ENCODE measurements around the gene PAQR4. TPM values are rescaled to one million over a fixed set of nuclear protein-coding genes. Genes with fewer than 3 reads are reported as not detected.

PAQR4 gene
- total RNA-seq, 1 donor from 2014 or later, result 11.8 TPM

DNA sequence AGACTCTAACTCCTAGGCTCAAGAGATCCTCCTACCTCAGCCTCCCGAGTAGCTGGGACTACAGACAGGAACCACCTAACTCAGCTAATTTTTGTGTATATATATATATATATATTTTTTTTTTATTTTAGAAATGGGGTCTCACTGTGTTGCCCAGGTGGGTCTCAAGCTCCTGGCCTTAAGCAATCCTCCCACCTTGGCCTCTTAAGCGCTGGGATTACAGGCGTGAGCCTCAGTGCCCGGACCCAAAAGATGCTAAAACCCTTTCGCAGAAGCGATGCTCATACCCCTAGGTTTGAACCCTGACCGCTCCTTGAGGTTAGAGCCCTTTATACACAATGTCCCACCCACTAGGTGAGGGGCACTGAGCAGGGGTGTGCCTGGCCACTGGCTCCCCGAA lies 41.4 kb downstream of the PAQR4 start:
- Mint-ChIP-seq H3K4me3 (ENCODE audit: unreplicated experiment) (no peak overlapping the region), H3K36me3 (ENCODE audit: low read depth, unreplicated experiment) (peaks cover 5% of the 10 kb centered on the region), H3K4me1 (ENCODE audit: unreplicated experiment) (peaks cover 24% of the 10 kb centered on the region), H3K27me3 (ENCODE audit: unreplicated experiment) (peaks cover 14% of the 10 kb centered on the region), H3K27ac (ENCODE audit: unreplicated experiment) (no peak overlapping the region), H3K9me3 (ENCODE audit: unreplicated experiment) (no peaks in the 10 kb centered on the region)
- TF ChIP-seq, protein P1, sequence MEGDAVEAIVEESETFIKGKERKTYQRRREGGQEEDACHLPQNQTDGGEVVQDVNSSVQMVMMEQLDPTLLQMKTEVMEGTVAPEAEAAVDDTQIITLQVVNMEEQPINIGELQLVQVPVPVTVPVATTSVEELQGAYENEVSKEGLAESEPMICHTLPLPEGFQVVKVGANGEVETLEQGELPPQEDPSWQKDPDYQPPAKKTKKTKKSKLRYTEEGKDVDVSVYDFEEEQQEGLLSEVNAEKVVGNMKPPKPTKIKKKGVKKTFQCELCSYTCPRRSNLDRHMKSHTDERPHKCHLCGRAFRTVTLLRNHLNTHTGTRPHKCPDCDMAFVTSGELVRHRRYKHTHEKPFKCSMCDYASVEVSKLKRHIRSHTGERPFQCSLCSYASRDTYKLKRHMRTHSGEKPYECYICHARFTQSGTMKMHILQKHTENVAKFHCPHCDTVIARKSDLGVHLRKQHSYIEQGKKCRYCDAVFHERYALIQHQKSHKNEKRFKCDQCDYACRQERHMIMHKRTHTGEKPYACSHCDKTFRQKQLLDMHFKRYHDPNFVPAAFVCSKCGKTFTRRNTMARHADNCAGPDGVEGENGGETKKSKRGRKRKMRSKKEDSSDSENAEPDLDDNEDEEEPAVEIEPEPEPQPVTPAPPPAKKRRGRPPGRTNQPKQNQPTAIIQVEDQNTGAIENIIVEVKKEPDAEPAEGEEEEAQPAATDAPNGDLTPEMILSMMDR (IDR thresholded peaks at IDR 0.05; ENCODE audit: unreplicated experiment), result no peak
- no peak for DNase-seq (ENCODE audit: low spot score)

DNA sequence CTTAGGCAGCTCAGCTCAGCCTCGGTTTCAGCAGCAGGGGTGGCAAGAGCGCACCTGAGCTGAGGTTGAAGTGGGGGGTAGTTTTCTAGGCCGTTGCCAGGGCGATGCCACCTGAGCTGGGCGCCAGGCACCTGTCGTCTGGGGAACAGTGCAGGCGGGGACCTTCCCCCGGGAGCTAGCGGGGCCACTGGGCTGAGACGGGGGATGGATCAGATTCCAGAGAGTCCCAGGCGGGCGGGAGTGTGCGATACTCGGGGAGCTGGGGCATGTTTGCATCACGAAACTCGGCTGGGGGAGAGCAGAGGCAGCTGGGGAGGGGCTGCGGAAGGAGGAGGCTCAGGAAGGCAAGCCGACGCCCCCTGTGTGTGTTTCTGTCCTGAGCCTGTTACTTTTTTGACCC lies 43.1 kb downstream of the PAQR4 start:
- H3K9me3 Mint-ChIP-seq (ENCODE audit: unreplicated experiment), result no peaks in the 10 kb centered on the region
- H3K27ac Mint-ChIP-seq (ENCODE audit: unreplicated experiment), result no peak overlapping the region
- H3K4me3 Mint-ChIP-seq (ENCODE audit: unreplicated experiment), result no peak overlapping the region
- peaks cover 17% of the 10 kb centered on the region for H3K4me1 Mint-ChIP-seq (ENCODE audit: unreplicated experiment)
- no peak for DNase-seq (ENCODE audit: low spot score)
- TF ChIP-seq, protein P1 (IDR thresholded peaks at IDR 0.05; ENCODE audit: unreplicated experiment), result no peak
- peaks cover 16% of the 10 kb centered on the region for H3K27me3 Mint-ChIP-seq (ENCODE audit: unreplicated experiment)
- peaks cover 5% of the 10 kb centered on the region for H3K36me3 Mint-ChIP-seq (ENCODE audit: low read depth, unreplicated experiment)

DNA sequence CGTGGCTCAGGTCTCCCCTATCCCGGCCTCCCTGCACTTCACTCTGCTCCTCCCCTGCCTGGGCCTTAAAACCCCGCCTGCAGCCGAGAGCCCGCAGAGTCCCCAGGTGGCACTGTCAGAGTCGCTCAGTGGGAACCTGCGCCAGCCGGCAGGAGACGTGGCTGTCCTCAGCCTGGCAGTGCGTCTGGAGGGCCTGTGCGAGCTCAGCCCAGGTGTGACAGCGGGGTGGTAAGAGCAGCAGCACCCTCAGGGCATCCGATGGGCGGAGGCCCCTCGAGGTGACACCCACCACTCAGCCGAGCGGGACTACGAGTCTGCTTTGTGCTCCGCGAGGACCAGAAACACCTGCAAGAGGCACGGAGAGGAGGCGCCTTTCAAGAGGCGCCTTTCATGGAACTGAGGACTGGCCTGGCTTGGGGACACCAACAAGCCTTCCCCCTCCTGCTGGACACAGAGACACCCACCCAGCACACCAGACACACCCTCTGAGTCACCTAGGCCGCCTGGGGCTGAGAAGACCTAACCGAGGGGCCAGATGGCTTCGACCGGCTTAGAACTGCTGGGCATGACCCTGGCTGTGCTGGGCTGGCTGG lies 43.8 kb downstream of the PAQR4 start, which contains the start of gene CLDN9:
Gene CLDN9, plus strand, starts transcription at position 96 of the 593 bp plus-strand sequence. Its CDS starts 440 bp downstream, at position 536.
- no peak within 1 kb of the TSS for H3K27ac Mint-ChIP-seq (ENCODE audit: unreplicated experiment)
- H3K9me3 Mint-ChIP-seq (ENCODE audit: unreplicated experiment), result no peaks in the 10 kb centered on the region
- H3K4me3 Mint-ChIP-seq (ENCODE audit: unreplicated experiment), result no peak within 1 kb of the TSS
- TF ChIP-seq, protein P1 (IDR thresholded peaks at IDR 0.05; ENCODE audit: unreplicated experiment), result no peak
- no peak for DNase-seq (ENCODE audit: low spot score)
- peaks cover 16% of the 10 kb centered on the region for H3K27me3 Mint-ChIP-seq (ENCODE audit: unreplicated experiment)
- H3K36me3 Mint-ChIP-seq (ENCODE audit: low read depth, unreplicated experiment), result peaks cover 5% of the 10 kb centered on the region
- peaks cover 12% of the 10 kb centered on the region for H3K4me1 Mint-ChIP-seq (ENCODE audit: unreplicated experiment)

DNA sequence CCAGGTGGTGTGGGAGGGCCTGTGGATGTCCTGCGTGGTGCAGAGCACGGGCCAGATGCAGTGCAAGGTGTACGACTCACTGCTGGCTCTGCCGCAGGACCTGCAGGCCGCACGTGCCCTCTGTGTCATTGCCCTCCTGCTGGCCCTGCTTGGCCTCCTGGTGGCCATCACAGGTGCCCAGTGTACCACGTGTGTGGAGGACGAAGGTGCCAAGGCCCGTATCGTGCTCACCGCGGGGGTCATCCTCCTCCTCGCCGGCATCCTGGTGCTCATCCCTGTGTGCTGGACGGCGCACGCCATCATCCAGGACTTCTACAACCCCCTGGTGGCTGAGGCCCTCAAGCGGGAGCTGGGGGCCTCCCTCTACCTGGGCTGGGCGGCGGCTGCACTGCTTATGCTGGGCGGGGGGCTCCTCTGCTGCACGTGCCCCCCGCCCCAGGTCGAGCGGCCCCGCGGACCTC lies 44.4 kb downstream of the PAQR4 start:
- Mint-ChIP-seq H3K27me3 (ENCODE audit: unreplicated experiment) (peaks cover 16% of the 10 kb centered on the region), H3K9me3 (ENCODE audit: unreplicated experiment) (no peaks in the 10 kb centered on the region), H3K4me3 (ENCODE audit: unreplicated experiment) (no peak overlapping the region), H3K36me3 (ENCODE audit: low read depth, unreplicated experiment) (peaks cover 5% of the 10 kb centered on the region), H3K4me1 (ENCODE audit: unreplicated experiment) (peaks cover 6% of the 10 kb centered on the region), H3K27ac (ENCODE audit: unreplicated experiment) (no peak overlapping the region)
- DNase-seq (ENCODE audit: low spot score), result no peak
- TF ChIP-seq, protein P1 (IDR thresholded peaks at IDR 0.05; ENCODE audit: unreplicated experiment), result no peak

DNA sequence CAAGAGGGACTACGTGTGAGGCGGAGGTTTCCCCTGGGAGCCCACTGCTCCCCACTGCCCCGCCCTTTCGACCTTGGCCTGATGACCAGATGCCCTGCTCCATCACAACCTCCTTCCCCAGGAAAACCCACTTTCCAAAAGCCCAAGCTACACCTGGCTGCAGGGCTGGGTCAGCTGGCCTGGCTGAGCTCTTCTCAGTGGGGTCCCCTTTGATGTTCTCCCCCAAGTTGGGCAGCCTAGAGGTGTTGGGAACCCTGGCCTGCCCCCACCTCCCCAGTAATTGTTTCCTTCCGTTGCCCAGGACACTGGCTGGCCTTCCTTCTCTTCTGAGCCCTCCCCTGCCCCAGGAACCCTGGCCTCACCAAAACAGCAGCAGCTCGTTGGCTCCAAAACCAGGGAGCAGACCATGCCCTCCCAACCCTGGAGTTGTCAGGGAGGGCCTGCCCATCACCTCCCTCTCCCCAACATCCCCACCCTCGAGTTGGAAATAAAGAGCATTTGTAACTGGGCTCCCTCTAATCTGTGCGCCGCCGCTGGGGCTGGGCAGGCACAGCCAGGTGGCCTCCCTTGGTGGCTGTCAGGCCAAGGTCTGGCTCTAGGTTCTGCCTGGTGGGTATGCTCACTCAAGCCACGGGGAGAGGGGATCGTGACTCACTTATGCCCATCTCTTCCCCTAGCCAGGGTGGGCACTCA lies 45.0 kb downstream of the PAQR4 start:
- TF ChIP-seq, protein P1 (IDR thresholded peaks at IDR 0.05; ENCODE audit: unreplicated experiment), result no peak
- H3K9me3 Mint-ChIP-seq (ENCODE audit: unreplicated experiment), result no peaks in the 10 kb centered on the region
- no peak overlapping the region for H3K4me3 Mint-ChIP-seq (ENCODE audit: unreplicated experiment)
- peaks cover 2% of the 10 kb centered on the region for H3K4me1 Mint-ChIP-seq (ENCODE audit: unreplicated experiment)
- peaks cover 16% of the 10 kb centered on the region for H3K27me3 Mint-ChIP-seq (ENCODE audit: unreplicated experiment)
- H3K36me3 Mint-ChIP-seq (ENCODE audit: low read depth, unreplicated experiment), result peaks cover 5% of the 10 kb centered on the region
- no peak for DNase-seq (ENCODE audit: low spot score)
- H3K27ac Mint-ChIP-seq (ENCODE audit: unreplicated experiment), result peak overlapping the region; percentile 24
